ENCODE data around the gene FPGS. TPM values are rescaled to one million over a fixed set of nuclear protein-coding genes. Genes with fewer than 3 reads are reported as not detected.

The FPGS gene
- total RNA-seq, 1 experiment from 2014 or later, result 84.9 TPM

- Histone ChIP-seq H3K27me3 (ENCODE audit: control insufficient read depth, insufficient read depth, low read length) (no peaks in the 10 kb centered on the region), H3K36me3 (replicated peaks; ENCODE audit: control insufficient read depth, insufficient read depth, low read length) (peaks cover 45% of the 10 kb centered on the region), H3K4me3 (ENCODE audit: insufficient read depth, low read depth, low read length) (no peak overlapping the region)
- DNase-seq, result peak; percentile 22
Observed at GRCh38 chr9:127790094-127790855, 12.4 kb upstream of the FPGS start.

- Histone ChIP-seq H3K27me3 (ENCODE audit: control insufficient read depth, insufficient read depth, low read length) (no peaks in the 10 kb centered on the region), H3K4me3 (ENCODE audit: insufficient read depth, low read depth, low read length) (no peak overlapping the region), H3K36me3 (replicated peaks; ENCODE audit: control insufficient read depth, insufficient read depth, low read length) (peaks cover 45% of the 10 kb centered on the region)
- DNase-seq, result peak; percentile 32
Observed at GRCh38 chr9:127791085-127791484, 11.6 kb upstream of the FPGS start.

- H3K36me3 ChIP-seq (replicated peaks; ENCODE audit: control insufficient read depth, insufficient read depth, low read length), result peaks cover 40% of the 10 kb centered on the region
- DNase-seq, result peak; percentile 13
Observed at GRCh38 chr9:127792417-127793031, 10.2 kb upstream of the FPGS start.

GRCh38 chr9:127793093-127793708 is 9.5 kb upstream of the FPGS start:
- H3K27me3 ChIP-seq (ENCODE audit: control insufficient read depth, insufficient read depth, low read length), result no peaks in the 10 kb centered on the region
- peak; percentile 25 for DNase-seq
- no peak overlapping the region for H3K4me3 ChIP-seq (ENCODE audit: insufficient read depth, low read depth, low read length)
- H3K36me3 ChIP-seq (replicated peaks; ENCODE audit: control insufficient read depth, insufficient read depth, low read length), result peaks cover 33% of the 10 kb centered on the region

More at GRCh38 chr9:127792417-127793031, 10.2 kb upstream of the FPGS start:
- H3K27me3 ChIP-seq (ENCODE audit: control insufficient read depth, insufficient read depth, low read length), result no peaks in the 10 kb centered on the region
- no peak overlapping the region for H3K4me3 ChIP-seq (ENCODE audit: insufficient read depth, low read depth, low read length)

GRCh38 chr9:127794001-127794791 is 8.5 kb upstream of the FPGS start:
- H3K36me3 ChIP-seq (replicated peaks; ENCODE audit: control insufficient read depth, insufficient read depth, low read length), result peaks cover 23% of the 10 kb centered on the region
- no peaks in the 10 kb centered on the region for H3K27me3 ChIP-seq (ENCODE audit: control insufficient read depth, insufficient read depth, low read length)
- no peak overlapping the region for H3K4me3 ChIP-seq (ENCODE audit: insufficient read depth, low read depth, low read length)
- DNase-seq, result peak; percentile 31

GRCh38 chr9:127796225-127796813 is 6.4 kb upstream of the FPGS start:
- Histone ChIP-seq H3K27me3 (ENCODE audit: control insufficient read depth, insufficient read depth, low read length) (no peaks in the 10 kb centered on the region), H3K36me3 (replicated peaks; ENCODE audit: control insufficient read depth, insufficient read depth, low read length) (peaks cover 6% of the 10 kb centered on the region), H3K4me3 (ENCODE audit: insufficient read depth, low read depth, low read length) (no peak overlapping the region)
- no peak for DNase-seq

- Histone ChIP-seq H3K27me3 (ENCODE audit: control insufficient read depth, insufficient read depth, low read length) (no peaks in the 10 kb centered on the region), H3K36me3 (replicated peaks; ENCODE audit: control insufficient read depth, insufficient read depth, low read length) (peaks cover 4% of the 10 kb centered on the region), H3K4me3 (ENCODE audit: insufficient read depth, low read depth, low read length) (no peak overlapping the region)
- DNase-seq, result no peak
Observed at GRCh38 chr9:127796852-127797370, 5.8 kb upstream of the FPGS start.

- H3K4me3 ChIP-seq (ENCODE audit: insufficient read depth, low read depth, low read length), result peak overlapping the region; percentile 45
- peaks cover 1% of the 10 kb centered on the region for H3K36me3 ChIP-seq (replicated peaks; ENCODE audit: control insufficient read depth, insufficient read depth, low read length)
- no peak for DNase-seq
- H3K27me3 ChIP-seq (ENCODE audit: control insufficient read depth, insufficient read depth, low read length), result no peaks in the 10 kb centered on the region
Observed at GRCh38 chr9:127801955-127802575, 617 bp upstream of the FPGS start.

GRCh38 chr9:127803507-127804352 is 1.0 kb downstream of the FPGS start:
- DNase-seq, result no peak
- Histone ChIP-seq H3K36me3 (replicated peaks; ENCODE audit: control insufficient read depth, insufficient read depth, low read length) (peaks cover 6% of the 10 kb centered on the region), H3K27me3 (ENCODE audit: control insufficient read depth, insufficient read depth, low read length) (no peaks in the 10 kb centered on the region), H3K4me3 (ENCODE audit: insufficient read depth, low read depth, low read length) (peak overlapping the region; percentile 63)

GRCh38 chr9:127805620-127806019 is 2.9 kb downstream of the FPGS start:
- peak; percentile 91 for DNase-seq
- Histone ChIP-seq H3K4me3 (ENCODE audit: insufficient read depth, low read depth, low read length) (no peak overlapping the region), H3K27me3 (ENCODE audit: control insufficient read depth, insufficient read depth, low read length) (no peaks in the 10 kb centered on the region), H3K36me3 (replicated peaks; ENCODE audit: control insufficient read depth, insufficient read depth, low read length) (peaks cover 8% of the 10 kb centered on the region)

- H3K27me3 ChIP-seq (ENCODE audit: control insufficient read depth, insufficient read depth, low read length), result no peaks in the 10 kb centered on the region
Observed at GRCh38 chr9:127806871-127807270, 4.2 kb downstream of the FPGS start.

GRCh38 chr9:127808347-127809001 is 5.8 kb downstream of the FPGS start:
- peaks cover 24% of the 10 kb centered on the region for H3K36me3 ChIP-seq (replicated peaks; ENCODE audit: control insufficient read depth, insufficient read depth, low read length)
- peak; percentile 35 for DNase-seq
- no peak overlapping the region for H3K4me3 ChIP-seq (ENCODE audit: insufficient read depth, low read depth, low read length)
- H3K27me3 ChIP-seq (ENCODE audit: control insufficient read depth, insufficient read depth, low read length), result no peaks in the 10 kb centered on the region

More at GRCh38 chr9:127806871-127807270, 4.2 kb downstream of the FPGS start:
- Histone ChIP-seq H3K36me3 (replicated peaks; ENCODE audit: control insufficient read depth, insufficient read depth, low read length) (peaks cover 11% of the 10 kb centered on the region), H3K4me3 (ENCODE audit: insufficient read depth, low read depth, low read length) (no peak overlapping the region)
- no peak for DNase-seq

All from H7 (cell line).